A673 (cell line): Measurements from ENCODE around the gene PVR. TPM values are rescaled to one million over a fixed set of nuclear protein-coding genes. Genes with fewer than 3 reads are reported as not detected.

ENCODE experiments used
- BruUV-seq: library from RNA; stranded (reverse); fragments of 400-500 nt; replicated peaks from 2 replicates; lab custom pipeline; 2021; lab: Mats Ljungman, UMichigan
- CTCF ChIA-PET: fragments of 300-600 bp; sonication (Branson Sonifier 250); formaldehyde crosslinking; loops from one replicate; lab custom pipeline; 2022; ENCODE audit warnings: antibody characterized with exemption; lab: Charles Lee
- POLR2A ChIA-PET: fragments of 300-600 bp; sonication (Branson Sonifier 250); formaldehyde crosslinking; loops from one replicate; lab custom pipeline; 2022; ENCODE audit warnings: antibody characterized with exemption; ENCODE audit not compliant: low non-redundant PET; lab: Charles Lee
- DNase-seq: peaks from one replicate; pipeline ENCODE4 v3.0.0-alpha.2; 2015; ENCODE audit warnings: low spot score
- H3K27ac ChIP-seq: fragments of 200-600 bp; sonication (generic); 2 replicates; pipeline ENCODE4 v1.5.1; 2016; ENCODE audit warnings: mixed run types, low read depth, mild to moderate bottlenecking, mixed read lengths, antibody characterized with exemption, low read length; ENCODE audit not compliant: poor library complexity, severe bottlenecking
- H3K27me3 ChIP-seq: fragments of 200-600 bp; sonication (generic); replicated peaks from 2 replicates; pipeline ENCODE4 v1.6.1; 2017; ENCODE audit warnings: mixed run types, low read depth, mild to moderate bottlenecking, mixed read lengths, antibody characterized with exemption, low read length; ENCODE audit not compliant: insufficient read depth, poor library complexity
- H3K36me3 ChIP-seq: fragments of 200-600 bp; sonication (generic); 2 replicates; pipeline ENCODE4 v1.6.1; 2016; ENCODE audit warnings: mixed run types, mild to moderate bottlenecking, mixed read lengths, antibody characterized with exemption, low read length; ENCODE audit not compliant: insufficient read depth, poor library complexity, severe bottlenecking
- H3K4me1 ChIP-seq: fragments of 200-600 bp; sonication (generic); 2 replicates; pipeline ENCODE4 v1.6.1; 2017; ENCODE audit warnings: mixed run types, mild to moderate bottlenecking, mixed read lengths, antibody characterized with exemption, low read length; ENCODE audit not compliant: insufficient read depth, poor library complexity, severe bottlenecking
- H3K4me3 ChIP-seq: fragments of 200-600 bp; sonication (generic); 2 replicates; pipeline ENCODE4 v1.5.1; 2016; ENCODE audit warnings: low read depth, mixed run types, mild to moderate bottlenecking, mixed read lengths, low read length; ENCODE audit not compliant: poor library complexity, severe bottlenecking
- H3K9me3 ChIP-seq: fragments of 200-600 bp; sonication (generic); 2 replicates; pipeline ENCODE4 v1.6.1; 2016; ENCODE audit warnings: mixed run types, low read depth, mild to moderate bottlenecking, mixed read lengths, antibody characterized with exemption, low read length; ENCODE audit not compliant: poor library complexity, severe bottlenecking
- CTCF ChIP-seq: fragments of 300-800, 200-600 bp; sonication (generic); conservative IDR thresholded peaks from 2 replicates; pipeline ENCODE4 v1.5.1; 2017; ENCODE audit warnings: low read depth, mild to moderate bottlenecking, antibody characterized with exemption, low read length, moderate library complexity, mixed read lengths
- EZH2 ChIP-seq: fragments of 200-600 bp; sonication (generic); IDR thresholded peaks from 2 replicates; pipeline ENCODE4 v1.6.1; 2017; ENCODE audit warnings: borderline replicate concordance, low read depth, mild to moderate bottlenecking, mixed read lengths, antibody characterized with exemption, low read length; ENCODE audit not compliant: poor library complexity, severe bottlenecking
- intact Hi-C: fragments of 100-400 bp; cut with micrococcal nuclease; formaldehyde crosslinking; loops from one replicate; pipeline ENCODE4 v1.10.0; 2022; ENCODE audit not compliant: unreplicated experiment
- total RNA-seq: library from RNA; stranded (reverse); gene quantifications from 2 replicates; pipeline ENCODE4 v1.2.3, GENCODE V29; 2021

Gene PVR
- total RNA-seq, 1 experiment from 2014 or later = 29.5 TPM

- Histone ChIP-seq H3K9me3 (no peaks in the 10 kb centered on the region), H3K27me3 (no peaks in the 10 kb centered on the region), H3K4me1 (peaks cover 4% of the 10 kb centered on the region), H3K4me3 (no peak overlapping the region), H3K36me3 (peaks cover 68% of the 10 kb centered on the region), H3K27ac (no peak overlapping the region)
- DNase-seq = peak; percentile 85
- ChIA-PET POLR2A (no interaction called here), CTCF (interaction anchor here (0.5 to 2.5 kb wide), 7 partner anchors 9 to 340 kb away, joined by 3 to 38 read pairs (median 6); partner anchors contain the start of gene PVR)
- no TSS peak for BruUV-seq
- TF ChIP-seq CTCF (peak; percentile 95), EZH2 (no peak)
- intact Hi-C loops = loop anchor here (1.0 kb wide), 1 partner anchor 86 kb away; no protein-coding TSS in a partner anchor
Measured at GRCh38 chr19:44657211-44657921, 13.7 kb downstream of the PVR start.

DNA sequence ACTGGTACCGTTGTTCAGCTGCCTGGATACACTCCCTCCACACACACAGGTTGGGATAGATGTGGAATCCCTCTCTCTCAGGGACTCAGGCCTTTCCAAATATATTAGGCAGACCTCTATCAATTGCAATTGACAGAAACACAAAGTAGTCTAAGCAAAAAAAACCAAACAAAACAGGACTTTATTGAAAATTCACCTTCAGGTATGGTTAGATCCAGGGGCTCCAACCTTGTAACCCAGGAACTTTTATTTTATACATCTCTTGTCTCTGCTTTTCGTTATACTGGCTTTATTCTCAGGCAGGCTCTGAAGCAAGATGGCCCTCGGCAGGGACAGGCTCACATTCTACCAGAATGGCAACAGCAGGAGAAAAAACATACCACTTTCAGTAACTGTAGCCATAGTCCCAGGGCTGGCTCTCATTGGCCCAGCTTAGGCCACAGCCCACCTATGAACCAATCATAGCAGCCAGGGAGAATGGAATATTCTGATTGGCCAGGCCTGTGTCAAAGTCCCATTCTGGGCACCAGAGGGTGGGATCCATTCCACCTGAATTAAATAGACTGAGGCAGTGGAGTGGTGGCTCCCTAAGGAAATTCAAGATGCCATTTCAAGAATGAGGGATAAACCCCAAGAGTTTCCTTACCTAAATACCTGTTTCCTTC, 14.5 kb downstream of the PVR start:
- peaks cover 63% of the 10 kb centered on the region for H3K36me3 ChIP-seq
- no peak overlapping the region for H3K4me3 ChIP-seq
- no peaks in the 10 kb centered on the region for H3K9me3 ChIP-seq
- no peaks in the 10 kb centered on the region for H3K27me3 ChIP-seq
- peaks cover 4% of the 10 kb centered on the region for H3K4me1 ChIP-seq
- peak; percentile 22 for DNase-seq
- intact Hi-C loops = no loop called here
- ChIA-PET CTCF (interaction anchor here (2.5 kb wide), 1 partner anchor 87 kb away, joined by 38 read pairs; no protein-coding TSS in a partner anchor), POLR2A (no interaction called here)
- H3K27ac ChIP-seq = no peak overlapping the region
- BruUV-seq = no TSS peak
- TF ChIP-seq EZH2 (no peak), CTCF (no peak)

GRCh38 chr19:44660081-44660480, 16.4 kb downstream of the PVR start:
- Histone ChIP-seq H3K27ac (no peak overlapping the region), H3K36me3 (peaks cover 48% of the 10 kb centered on the region), H3K4me1 (peaks cover 4% of the 10 kb centered on the region), H3K4me3 (no peak overlapping the region), H3K9me3 (no peaks in the 10 kb centered on the region), H3K27me3 (no peaks in the 10 kb centered on the region)
- POLR2A ChIA-PET = no interaction called here
- DNase-seq = no peak
- intact Hi-C loops = no loop called here
- BruUV-seq = no TSS peak
- CTCF ChIA-PET = interaction anchor here (1.3 kb wide), 1 partner anchor 89 kb away, joined by 3 read pairs; no protein-coding TSS in a partner anchor
- TF ChIP-seq CTCF = no peak
- no peak for TF ChIP-seq EZH2
